Renal cortex interstitium (tissue), 11 donors: Measurements from ENCODE around the gene DSCAM. TPM values are rescaled to one million over a fixed set of nuclear protein-coding genes. Genes with fewer than 3 reads are reported as not detected.
"Not testable (repeated sequence)": the region's sequence is repeated elsewhere in the genome, so short reads cannot be mapped to it uniquely, and the experiment has no call there.

ENCODE experiments used
- DNase-seq, 11 donors: peaks; one replicate each; pipeline ENCODE4 v3.0.0-alpha.2; 2013; ENCODE audit warnings: low read depth in 9 of 11, low spot score in 4 of 11; ENCODE audit errors: extremely low read depth in 1 of 11
- polyA plus RNA-seq, 3 donors: library from polyadenylated mRNA; unstranded; fragments of 120-200 nt; gene quantifications; one replicate each; pipeline ENCODE4 v1.2.1, GENCODE V29; 2013; ENCODE audit not compliant: insufficient read length in 3 of 3

DSCAM gene
- polyA plus RNA-seq, 3 donors: 0.11 TPM; not detected in 2

DNA sequence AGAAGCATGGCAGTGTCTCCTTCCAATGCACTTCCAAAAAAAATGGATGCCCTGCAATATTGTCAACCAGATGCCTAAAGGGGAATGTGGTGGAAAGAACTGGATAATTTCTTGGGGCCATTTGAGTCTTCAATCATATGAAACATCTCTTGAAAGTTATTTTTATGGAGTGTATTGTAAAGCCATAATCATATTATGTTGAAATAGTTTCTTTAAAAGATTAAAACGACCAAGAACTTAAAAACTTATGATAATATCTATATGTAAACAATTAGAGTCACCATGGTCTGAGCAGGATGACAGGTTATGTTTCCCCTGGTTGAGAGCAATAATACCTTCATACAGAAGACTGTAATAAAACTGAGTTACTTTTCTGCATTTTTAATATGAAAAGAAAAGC is 522.6 kb downstream of the DSCAM start:
- no peak for DNase-seq

DNA sequence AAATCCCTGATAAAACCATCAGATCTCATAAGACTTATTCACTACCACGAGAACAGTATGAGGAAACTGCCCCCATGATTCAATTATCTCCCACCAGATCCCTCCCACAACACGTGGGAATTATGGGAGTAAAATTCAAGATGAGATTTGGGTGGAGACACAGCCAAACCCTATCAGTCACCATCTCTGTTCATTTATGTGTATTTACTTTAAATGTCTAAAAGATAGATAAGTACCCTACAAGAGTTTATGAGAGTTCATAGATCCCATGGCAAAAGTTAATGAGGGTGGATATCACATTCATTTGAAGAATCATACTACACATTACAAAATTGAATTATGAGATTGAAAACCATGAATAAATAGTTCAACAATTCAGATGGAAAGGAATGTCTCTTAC is 526.2 kb downstream of the DSCAM start:
- not testable (repeated sequence) for DNase-seq

DNA sequence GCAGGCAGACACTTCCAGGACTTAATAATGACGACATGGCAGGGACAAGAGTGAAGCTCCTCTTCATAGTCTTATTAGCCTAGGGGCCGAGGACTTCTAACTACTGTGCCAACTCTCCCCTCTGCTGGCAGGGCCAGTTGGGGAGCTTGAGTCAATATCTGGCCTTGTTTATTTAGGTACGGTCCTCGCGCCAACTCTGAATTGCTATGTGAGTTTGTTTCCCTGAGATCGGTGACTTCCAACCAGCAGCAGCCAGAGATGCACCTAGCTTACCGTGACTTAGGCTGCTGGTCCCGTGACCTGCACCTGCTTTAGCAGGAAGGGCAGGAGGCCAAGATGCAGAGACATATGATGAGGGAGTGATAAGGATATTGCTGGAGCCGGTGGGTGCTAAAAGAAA is 528.6 kb downstream of the DSCAM start:
- DNase-seq: no peak

DNA sequence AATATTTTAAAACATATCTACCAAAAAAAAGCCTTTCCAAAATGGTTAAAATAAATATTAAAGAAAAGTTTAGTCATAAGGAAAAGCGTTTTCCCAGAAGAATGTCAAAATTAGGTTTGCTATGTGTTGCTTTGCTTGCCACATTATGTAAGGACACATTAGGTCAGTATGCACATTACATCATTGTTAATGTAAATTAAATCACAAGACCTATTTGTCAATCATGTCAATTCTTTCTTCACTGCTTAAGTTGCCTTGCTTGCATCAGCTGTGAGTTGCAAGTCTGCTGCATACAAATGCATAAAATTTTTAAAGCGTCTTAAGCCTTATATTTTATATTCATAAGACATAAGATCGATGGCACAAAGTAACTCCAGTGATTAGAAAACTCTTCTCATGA is 530.9 kb downstream of the DSCAM start:
- no peak for DNase-seq

DNA sequence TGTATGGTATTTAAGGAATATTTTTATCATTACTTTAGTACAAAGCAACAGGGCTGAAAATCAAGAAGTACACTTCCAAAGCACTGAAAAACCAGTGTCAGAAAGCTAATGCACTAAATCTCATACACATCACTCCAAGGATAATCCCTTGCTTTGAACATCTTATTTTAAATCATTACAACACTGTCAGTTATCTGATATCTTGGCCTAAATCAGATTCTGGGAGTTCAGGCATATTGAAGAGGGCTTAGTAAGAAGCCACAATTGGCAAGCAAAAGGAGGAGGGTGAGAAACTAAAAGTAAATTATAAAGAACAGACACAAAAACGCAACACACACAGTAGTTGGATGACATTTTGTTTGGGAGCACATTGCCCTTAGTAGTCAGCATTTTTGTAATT is 531.3 kb downstream of the DSCAM start:
- no peak for DNase-seq

DNA sequence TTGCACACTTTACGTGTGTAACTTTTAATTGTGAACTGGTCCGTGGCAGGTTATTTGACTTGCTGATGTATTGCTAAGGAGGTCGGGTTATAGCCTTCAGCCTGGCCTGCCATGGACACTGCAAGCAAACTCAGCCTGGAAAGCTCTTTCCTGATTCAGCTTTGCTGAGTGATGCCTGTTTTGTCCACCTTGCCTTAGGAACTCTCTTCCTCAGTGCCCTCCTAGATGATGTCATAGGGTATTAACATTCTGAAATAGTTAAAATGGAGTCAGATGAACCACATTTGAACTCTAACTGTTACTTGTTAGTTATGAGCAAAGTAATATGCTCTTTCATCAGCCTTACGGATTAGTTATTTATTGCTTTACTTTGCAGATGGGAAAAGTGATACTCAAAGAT is 533.7 kb downstream of the DSCAM start:
- no peak for DNase-seq

DNA sequence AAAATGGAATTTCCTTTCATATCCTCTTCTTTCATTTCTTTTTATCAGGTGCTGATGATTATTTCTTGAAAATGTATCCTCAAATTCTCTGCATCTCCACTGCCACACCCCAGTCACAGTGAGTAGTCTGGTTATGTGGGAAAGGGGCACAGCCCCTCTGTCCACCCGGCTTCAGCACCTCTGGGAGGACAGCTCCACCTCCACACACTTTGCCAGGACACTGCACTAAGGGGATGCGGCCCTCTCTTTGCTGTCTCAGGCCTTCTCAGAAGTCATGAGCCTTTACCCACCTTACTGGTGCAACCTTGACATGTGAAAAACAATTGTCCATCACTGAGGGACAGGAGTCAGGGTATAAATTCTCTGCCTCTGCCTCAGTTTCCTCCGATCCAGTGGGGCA is 546.7 kb downstream of the DSCAM start:
- peak in 2 of 11 donors; percentile 2 to 6 for DNase-seq

DNA sequence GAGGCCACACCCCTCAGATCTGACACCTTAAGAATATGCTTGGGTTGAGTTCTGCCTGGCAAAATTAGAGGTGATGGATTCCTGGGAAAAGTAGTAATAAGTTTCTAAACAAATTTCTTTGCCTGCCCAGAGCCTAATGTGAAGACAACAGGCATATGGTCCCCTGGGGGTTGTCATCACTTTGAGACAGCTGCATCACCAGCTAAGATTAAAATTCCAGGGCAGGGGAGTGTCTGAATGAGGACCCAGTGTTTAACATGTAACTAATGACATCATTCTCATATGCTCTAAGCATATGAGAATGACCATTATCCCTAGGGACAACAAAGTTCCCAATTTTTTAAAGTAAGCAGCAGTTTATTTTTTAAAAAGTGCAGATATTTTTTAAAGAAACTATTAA is 547.5 kb downstream of the DSCAM start:
- DNase-seq: no peak

DNA sequence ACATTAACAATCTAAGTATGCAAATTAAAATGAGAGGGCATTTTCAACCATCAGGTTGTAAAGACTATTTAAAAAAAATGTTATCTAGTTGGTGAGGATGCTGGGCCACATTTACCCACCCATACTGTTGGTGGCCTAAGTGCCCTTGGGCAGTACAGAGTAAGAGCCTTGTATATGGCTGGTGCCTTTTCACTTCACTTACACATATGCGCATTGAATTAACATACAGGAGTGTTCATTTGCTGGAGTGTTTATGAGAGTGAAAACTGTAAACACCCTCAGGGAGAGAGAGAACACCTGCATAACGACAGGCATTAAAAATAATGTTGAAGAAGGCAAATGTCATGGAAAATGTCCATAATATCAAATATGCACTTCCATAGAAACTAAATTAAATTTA is 552.6 kb downstream of the DSCAM start:
- no peak for DNase-seq

DNA sequence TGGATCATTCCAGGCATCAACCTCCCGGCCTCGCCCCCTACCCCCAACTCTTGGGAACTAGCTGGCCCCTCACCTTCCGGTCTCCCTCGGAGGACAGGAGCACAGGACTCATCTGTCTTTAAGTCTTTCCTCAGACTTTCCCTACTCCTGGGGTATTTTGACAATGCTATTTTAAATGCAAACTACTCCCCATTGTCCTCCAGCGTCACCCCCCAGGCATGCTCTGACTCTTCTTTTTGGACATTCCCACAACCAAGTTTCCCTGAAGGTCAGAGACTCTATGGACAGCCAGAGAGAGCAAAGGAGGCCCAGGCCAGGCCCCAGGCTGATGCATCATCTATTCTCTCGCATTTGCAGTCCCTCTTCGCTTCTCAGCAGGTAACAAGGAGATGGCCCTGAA is 555.4 kb downstream of the DSCAM start:
- DNase-seq: no peak

DNA sequence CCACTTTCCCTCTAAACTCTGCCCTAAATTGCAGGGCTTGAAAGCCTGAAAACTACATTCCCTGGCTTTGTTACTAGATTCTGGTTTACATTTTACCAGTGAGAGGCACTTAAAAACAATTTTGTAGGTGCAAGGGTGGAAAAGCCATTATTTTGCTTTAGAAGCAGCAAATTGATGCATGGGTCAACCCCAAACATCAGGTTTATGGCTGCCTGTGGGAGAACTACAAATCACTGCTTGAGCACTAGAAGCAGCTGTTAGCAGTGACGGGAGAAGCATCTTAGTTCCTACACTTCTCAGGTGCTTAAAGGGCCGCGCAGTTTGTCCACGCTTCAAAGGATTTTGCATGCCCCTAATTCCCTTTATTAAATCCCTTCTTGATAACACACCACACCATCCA is 562.5 kb downstream of the DSCAM start:
- DNase-seq: peak in 1 of 11 donors; percentile 25

DNA sequence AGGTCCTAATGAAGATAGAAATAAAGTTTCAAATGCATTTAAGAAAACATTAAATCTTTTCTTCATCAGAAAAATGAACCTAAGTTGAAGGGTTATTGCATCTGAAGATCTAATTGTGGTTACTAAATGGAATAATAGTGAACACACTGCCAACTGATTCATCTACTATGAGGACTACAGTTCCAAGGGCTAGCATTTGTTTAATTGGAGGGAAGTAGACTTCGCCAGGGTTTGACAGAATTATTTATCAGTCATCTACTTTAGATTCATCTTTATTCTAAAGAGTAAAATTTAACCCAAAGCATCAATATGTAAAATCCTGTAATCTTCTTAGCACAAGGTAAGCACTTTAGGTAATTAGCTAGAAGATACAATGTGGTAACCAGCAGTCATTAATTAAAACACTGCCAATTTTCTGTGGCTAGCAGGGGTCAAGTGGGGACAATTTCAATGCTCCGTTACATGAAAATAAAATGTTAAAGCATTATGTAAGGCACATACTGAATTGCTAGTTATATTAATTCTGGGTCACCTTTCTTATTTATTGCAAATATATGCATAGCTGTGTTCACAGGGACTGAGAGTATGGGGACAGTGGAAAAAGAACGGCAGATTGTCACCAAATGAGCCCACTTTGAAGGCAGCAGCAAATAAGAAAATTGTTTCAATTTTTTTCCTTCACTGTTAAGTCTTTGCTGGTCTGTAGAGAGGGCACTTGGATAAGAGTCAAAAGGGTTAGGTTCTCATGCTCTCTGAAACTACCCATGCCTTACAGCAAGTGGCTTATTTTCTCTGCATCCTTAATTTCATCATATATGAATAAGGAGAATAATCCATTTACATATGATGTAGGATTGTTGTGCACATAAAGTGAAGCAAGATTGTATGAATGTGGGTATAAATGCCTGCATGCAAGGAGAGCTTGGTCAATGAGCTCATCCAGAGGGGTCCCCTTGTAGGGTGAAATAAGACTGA is 563.8 kb downstream of the DSCAM start:
- DNase-seq: no peak

DNA sequence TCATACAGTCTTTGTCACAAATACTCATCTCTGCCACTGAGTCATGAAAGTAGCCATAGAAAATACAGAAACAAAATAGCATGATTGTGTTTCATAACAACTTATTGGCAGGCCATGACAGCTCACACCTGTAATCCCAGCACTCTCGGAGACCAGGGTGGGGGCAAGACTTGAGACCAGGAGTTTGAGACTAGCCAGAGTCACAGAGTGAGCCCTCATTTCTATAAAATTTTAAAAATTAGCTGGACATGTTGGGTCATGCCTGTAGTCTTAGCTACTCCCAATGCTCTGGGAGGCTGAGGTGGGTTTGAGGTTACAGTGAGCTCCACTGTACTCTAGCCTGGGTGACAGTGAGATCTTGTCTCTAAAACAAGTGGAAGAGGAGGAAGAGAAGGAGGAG is 568.6 kb downstream of the DSCAM start:
- DNase-seq: no peak

DNA sequence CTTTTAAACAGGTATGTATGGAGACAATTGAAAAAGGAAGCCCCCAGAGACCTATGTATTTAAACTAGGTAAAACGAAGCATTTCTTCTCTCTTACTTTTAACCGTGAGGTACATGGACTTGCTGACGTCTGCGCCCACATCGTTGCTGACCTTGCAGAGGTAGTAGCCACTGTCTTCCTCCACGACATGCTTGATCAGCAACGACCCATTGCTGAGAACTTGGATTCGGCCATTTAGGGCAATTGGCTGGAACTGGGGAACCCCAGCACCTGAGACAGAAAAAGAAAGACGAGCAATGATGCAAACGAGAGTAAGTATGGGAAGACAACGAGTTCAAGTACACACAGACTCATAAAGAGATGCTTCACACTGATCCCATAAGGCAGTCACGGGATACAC is 571.0 kb downstream of the DSCAM start:
- no peak for DNase-seq

DNA sequence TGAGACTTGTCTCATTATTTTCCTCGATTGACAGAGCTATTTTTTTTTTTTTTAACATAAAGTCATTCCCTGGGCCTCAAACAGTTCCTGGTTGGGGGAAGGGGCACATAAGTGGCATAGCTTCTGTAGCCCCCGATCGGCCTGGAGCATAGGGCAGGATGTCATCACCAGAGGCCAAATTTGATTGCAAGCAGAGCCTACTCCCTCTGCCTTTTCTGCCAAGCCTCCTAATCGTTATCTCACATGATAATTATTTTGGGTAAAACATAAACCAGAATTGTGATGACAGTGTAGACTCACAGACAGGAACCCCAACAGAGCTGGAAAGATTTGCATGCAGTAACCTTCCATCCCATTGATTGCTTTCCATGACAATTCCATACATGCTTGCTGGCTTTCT is 574.9 kb downstream of the DSCAM start:
- no peak for DNase-seq

DNA sequence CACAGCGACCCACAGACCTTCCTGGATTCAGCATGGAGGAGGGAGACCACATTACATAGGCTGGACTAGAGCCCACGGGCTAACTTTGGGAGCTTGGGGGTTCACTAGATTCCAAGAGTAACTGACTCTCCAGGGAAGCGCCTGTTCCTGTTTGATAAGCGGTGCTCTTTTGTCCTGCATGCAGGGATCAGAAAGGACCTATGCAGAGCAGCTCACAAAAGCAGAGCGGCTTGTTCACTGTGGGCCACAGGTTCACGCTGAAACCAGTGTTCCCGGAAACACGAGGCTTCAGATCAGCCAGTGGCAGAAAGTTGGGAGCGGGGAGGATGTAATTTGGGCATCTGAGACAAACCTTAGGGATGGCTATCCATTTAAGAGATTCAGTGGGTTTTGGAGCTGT is 575.8 kb downstream of the DSCAM start:
- no peak for DNase-seq

DNA sequence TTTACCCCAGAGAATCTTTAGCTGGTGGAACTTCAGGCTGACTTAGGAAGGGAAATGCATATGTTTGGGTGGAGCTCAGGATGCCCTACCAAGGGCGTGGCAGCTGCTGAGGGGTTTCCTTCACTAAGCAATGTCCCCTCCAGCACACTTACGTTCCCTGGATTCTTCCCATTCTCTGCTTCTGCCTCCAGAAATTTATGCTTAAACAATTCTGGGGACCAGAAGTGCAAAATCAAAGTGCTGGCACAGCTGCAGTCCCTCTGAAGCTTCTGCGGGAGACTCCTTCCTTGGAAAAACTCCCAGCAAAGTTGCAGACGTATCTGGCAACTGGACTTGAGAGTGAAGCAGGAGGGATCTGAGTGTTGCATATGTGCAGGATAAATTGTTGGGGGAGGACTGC is 576.9 kb downstream of the DSCAM start:
- DNase-seq: no peak

DNA sequence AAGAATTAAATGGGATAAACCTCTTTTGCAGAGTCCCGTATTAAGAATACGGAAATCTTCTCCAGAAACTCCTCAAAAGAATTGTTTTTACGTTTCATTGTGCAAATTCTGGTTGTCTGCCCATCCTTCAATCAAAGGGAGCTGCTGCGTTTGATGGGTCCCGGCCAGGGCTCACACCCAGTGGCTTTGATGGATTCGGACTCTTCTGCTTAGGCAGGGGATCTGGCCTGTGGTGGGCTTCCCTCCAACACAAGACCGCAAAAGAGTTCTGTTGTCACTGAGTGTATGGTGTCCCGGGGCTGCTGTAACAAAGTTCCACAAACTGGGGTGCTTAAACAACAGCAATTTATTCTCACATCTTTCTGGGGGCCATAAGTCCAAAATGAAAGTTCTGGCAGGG is 577.7 kb downstream of the DSCAM start:
- DNase-seq: no peak

DNA sequence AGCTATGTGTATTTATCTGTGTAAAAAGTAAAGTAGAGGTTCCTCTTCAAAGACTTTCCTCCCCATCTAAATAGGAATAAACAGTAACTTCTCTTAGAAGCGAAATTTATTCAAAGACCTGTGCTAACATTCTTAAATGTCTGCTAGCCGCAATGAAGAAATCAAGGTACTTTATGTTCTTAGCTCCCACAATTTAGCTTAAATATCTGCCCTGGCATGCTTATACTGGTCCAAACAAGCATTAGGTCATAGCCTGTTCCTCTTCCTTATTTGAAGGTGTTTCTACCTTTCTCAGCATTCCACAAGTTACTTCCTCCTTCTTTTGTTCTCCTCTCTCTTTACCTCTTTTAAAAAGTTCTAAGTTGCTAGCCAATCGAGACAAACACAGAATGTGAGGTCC is 588.5 kb downstream of the DSCAM start:
- DNase-seq: not testable (repeated sequence)

DNA sequence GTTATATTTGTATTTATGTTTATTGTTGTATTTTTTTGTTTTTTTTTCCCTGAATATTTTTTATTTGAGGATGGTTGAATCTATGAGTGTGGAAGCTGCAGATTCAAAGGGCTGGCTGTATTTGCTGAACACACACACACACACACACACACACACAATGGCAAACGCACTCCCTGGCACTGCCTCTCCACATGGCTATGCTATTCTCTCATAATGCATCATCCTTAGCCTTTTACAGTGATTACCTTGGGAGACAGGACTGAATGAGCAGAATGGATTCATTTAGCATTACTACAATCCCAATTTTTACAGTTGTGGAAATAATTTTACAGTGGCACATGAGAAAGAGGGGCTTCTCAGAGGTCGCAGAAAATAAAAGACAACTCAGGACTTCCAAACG is 589.6 kb downstream of the DSCAM start:
- no peak for DNase-seq
